OCI-LY3 (cell line): ENCODE results near the gene RAD21L1.
"Not testable (repeated sequence)": the region's sequence is repeated elsewhere in the genome, so short reads cannot be mapped to it uniquely, and the experiment has no call there.

ENCODE experiments used
- H2AFZ ChIP-seq: fragments of 200-600, 300-600 bp; shearing (Covaris generic); 2 replicates; pipeline ENCODE4 v1.6.0; 2014; ENCODE audit warnings: antibody characterized with exemption, low read depth, low read length
- H3K27ac ChIP-seq: fragments of 200-600, 300-600 bp; sonication (generic); 2 replicates; pipeline ENCODE4 v1.5.1; 2014; ENCODE audit warnings: mild to moderate bottlenecking, low read length, moderate library complexity, mixed read lengths
- H3K27me3 ChIP-seq: fragments of 200-600, 300-600 bp; sonication (generic); 2 replicates; pipeline ENCODE4 v1.6.1; 2014; ENCODE audit warnings: low read depth, low read length, mixed read lengths
- H3K36me3 ChIP-seq: fragments of 200-600, 300-600 bp; sonication (generic); replicated peaks from 2 replicates; pipeline ENCODE3; 2014; ENCODE audit warnings: low read depth, low read length, mixed read lengths
- H3K4me1 ChIP-seq: fragments of 300-600, 200-600 bp; sonication (generic); 2 replicates; pipeline ENCODE4 v1.6.1; 2014; ENCODE audit warnings: low read length, mixed read lengths
- H3K4me2 ChIP-seq: fragments of 200-600, 300-600 bp; sonication (generic); 2 replicates; pipeline ENCODE4 v1.6.1; 2014; ENCODE audit warnings: low read length, mixed read lengths
- H3K4me3 ChIP-seq: fragments of 300-600, 200-600 bp; sonication (generic); 2 replicates; pipeline ENCODE4 v1.5.1; 2014; ENCODE audit warnings: antibody characterized with exemption, mild to moderate bottlenecking, low read length, moderate library complexity
- H3K79me2 ChIP-seq: fragments of 300-600, 200-600 bp; shearing (Covaris generic); 2 replicates; pipeline ENCODE4 v1.6.1; 2014; ENCODE audit warnings: mild to moderate bottlenecking, low read length, mixed read lengths
- H3K9ac ChIP-seq: fragments of 300-600, 200-600 bp; shearing (Covaris generic); 2 replicates; pipeline ENCODE4 v1.6.0; 2014; ENCODE audit warnings: mild to moderate bottlenecking, low read length, moderate library complexity
- H3K9me3 ChIP-seq: fragments of 200-600, 300-600 bp; shearing (Covaris generic); 2 replicates; pipeline ENCODE4 v1.6.1; 2014; ENCODE audit warnings: low read length, mixed read lengths; ENCODE audit not compliant: insufficient read depth
- H4K20me1 ChIP-seq: fragments of 200-600, 300-600 bp; sonication (generic); 2 replicates; pipeline ENCODE4 v1.6.1; 2016; ENCODE audit warnings: low read length, mixed read lengths; ENCODE audit not compliant: insufficient read depth
- EZH2phosphoT487 ChIP-seq: fragments of 200-600 bp; shearing (Covaris generic); IDR thresholded peaks from 2 replicates; pipeline ENCODE4 v1.6.1; 2018; ENCODE audit warnings: antibody characterized with exemption, mixed run types, low read depth
- TF ChIP-seq, protein P1 (sequence below): fragments of 200-600, 300-600 bp; sonication (generic); IDR thresholded peaks from 2 replicates; pipeline ENCODE4 v1.5.1; 2014; ENCODE audit warnings: antibody characterized with exemption, low read length, low read depth

The RAD21L1 gene

DNA sequence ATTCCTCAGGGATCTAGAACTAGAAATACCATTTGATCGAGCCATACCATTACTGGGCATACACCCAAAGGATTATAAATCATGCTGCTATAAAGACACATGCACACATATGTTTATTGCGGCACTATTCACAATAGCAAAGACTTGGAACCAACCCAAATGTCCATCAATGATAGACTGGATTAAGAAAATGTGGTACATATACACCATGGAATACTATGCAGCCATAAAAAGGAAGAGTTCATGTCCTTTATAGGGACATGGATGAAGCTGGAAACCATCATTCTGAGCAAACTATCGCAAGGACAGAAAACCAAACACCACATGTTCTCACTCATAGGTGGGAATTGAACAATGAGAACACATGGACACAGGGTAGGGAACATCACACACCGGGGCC lies 3.1 kb upstream of the RAD21L1 start:
- H2AFZ ChIP-seq, H3K4me2 ChIP-seq, H3K79me2 ChIP-seq, H3K27ac ChIP-seq, H4K20me1 ChIP-seq, H3K27me3 ChIP-seq, H3K4me3 ChIP-seq, H3K9me3 ChIP-seq, H3K4me1 ChIP-seq, H3K36me3 ChIP-seq, H3K9ac ChIP-seq: not testable (repeated sequence)

DNA sequence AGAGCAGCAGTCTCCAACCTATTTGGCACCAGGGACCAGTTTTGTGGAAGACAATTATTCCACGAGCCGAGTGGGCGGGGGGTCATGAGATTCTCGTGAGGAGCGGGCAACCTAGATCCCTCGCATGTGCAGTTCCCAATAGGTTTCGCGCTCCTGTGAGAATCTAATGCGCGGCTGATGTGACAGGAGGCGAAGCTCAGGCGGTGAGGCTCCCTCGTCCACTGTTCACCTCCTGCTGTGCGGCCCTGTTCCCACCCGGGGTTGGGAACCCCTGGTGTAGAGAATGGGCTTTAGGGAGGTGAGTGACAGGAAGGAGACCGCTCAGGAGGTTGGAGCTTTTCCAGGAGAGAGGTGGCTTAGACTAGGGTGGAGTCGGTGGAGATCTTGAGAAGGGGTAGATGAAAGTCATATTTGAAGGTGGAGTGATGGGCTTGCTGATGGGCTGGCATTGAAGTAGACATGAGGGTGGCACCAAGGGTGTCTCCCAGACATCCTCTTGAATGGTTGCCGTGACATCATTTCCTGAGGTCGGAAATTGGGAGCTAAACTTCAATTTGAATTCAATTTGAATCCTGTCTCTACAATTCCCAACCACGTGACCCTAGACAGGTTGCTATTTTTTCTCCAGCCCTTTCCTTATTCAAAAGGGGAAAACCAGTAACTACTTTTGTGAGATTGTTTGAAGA lies 1.5 kb upstream of the RAD21L1 start:
- H3K9ac ChIP-seq, result no peak overlapping the region
- no peak overlapping the region for H2AFZ ChIP-seq
- no peak overlapping the region for H3K4me3 ChIP-seq
- H3K27me3 ChIP-seq, result peaks cover 7% of the 10 kb centered on the region; the same call in 1 of the 2 replicates
- no peaks in the 10 kb centered on the region for H4K20me1 ChIP-seq
- no peak overlapping the region for H3K27ac ChIP-seq
- no peaks in the 10 kb centered on the region for H3K9me3 ChIP-seq
- no peaks in the 10 kb centered on the region for H3K36me3 ChIP-seq
- H3K4me1 ChIP-seq, result no peaks in the 10 kb centered on the region
- no peak overlapping the region for H3K4me2 ChIP-seq
- no peaks in the 10 kb centered on the region for H3K79me2 ChIP-seq
- TF ChIP-seq EZH2phosphoT487, result no peak
- TF ChIP-seq, protein P1, sequence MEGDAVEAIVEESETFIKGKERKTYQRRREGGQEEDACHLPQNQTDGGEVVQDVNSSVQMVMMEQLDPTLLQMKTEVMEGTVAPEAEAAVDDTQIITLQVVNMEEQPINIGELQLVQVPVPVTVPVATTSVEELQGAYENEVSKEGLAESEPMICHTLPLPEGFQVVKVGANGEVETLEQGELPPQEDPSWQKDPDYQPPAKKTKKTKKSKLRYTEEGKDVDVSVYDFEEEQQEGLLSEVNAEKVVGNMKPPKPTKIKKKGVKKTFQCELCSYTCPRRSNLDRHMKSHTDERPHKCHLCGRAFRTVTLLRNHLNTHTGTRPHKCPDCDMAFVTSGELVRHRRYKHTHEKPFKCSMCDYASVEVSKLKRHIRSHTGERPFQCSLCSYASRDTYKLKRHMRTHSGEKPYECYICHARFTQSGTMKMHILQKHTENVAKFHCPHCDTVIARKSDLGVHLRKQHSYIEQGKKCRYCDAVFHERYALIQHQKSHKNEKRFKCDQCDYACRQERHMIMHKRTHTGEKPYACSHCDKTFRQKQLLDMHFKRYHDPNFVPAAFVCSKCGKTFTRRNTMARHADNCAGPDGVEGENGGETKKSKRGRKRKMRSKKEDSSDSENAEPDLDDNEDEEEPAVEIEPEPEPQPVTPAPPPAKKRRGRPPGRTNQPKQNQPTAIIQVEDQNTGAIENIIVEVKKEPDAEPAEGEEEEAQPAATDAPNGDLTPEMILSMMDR, result no peak

DNA sequence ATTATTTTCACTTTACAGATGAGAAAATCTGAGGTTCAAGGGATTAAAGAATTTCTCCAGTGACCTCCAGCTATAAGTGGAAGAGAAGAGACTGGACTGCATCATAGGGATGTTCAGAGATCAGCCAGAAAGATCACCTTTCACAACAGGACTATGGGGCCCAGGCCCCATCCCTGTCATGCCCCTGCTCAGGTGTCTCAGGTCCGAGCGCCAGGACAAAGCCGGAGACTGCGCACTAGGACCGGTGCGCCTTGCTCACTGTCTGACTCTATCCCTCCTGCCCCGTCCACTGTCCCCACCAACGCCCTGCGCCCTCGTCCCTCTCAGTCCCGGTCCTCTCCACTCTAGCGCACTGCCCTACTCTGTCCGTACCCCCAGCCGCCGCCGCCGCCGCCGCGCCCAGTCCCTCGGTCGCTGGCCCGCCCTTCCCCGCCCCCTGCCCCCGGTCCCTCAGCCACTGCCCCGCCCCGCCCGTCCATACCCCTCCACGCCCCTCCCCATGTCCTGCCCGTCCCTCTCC lies 521 bp upstream of the RAD21L1 start:
- H3K79me2 ChIP-seq, result no peaks in the 10 kb centered on the region
- H3K36me3 ChIP-seq, result no peaks in the 10 kb centered on the region
- no peak overlapping the region for H3K4me2 ChIP-seq
- H3K4me3 ChIP-seq, result no peak overlapping the region
- no peak overlapping the region for H2AFZ ChIP-seq
- no peaks in the 10 kb centered on the region for H3K9me3 ChIP-seq
- H3K27me3 ChIP-seq, result peaks cover 14% of the 10 kb centered on the region
- H3K4me1 ChIP-seq, result no peaks in the 10 kb centered on the region
- TF ChIP-seq, protein P1, result no peak
- TF ChIP-seq EZH2phosphoT487, result no peak
- no peaks in the 10 kb centered on the region for H4K20me1 ChIP-seq
- H3K27ac ChIP-seq, result no peak overlapping the region
- no peak overlapping the region for H3K9ac ChIP-seq

DNA sequence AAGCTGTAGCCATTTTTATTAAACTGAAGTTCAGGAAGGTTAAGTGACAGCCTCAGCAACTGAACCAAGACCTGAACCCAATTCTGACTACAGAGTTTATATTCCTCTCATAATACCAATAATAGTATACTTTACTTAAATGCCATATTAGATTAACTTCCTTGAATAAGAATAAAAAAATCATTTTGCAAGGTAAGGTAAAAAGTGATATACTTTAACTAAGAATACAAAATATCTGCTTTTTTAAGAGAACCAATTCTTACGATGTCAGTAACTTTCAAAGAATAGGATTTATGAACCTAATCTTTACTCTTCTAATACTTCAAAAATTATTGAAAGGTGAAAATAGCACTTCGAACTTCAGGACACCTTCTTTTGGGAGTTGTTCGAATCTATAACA lies 3.7 kb downstream of the RAD21L1 start:
- no peaks in the 10 kb centered on the region for H3K79me2 ChIP-seq
- no peak overlapping the region for H3K4me2 ChIP-seq
- peaks cover 16% of the 10 kb centered on the region for H3K4me1 ChIP-seq
- no peaks in the 10 kb centered on the region for H3K36me3 ChIP-seq
- TF ChIP-seq, protein P1, result no peak
- no peak for TF ChIP-seq EZH2phosphoT487
- H3K27ac ChIP-seq, result no peak overlapping the region
- H3K9ac ChIP-seq, result no peak overlapping the region
- no peaks in the 10 kb centered on the region for H3K9me3 ChIP-seq
- H4K20me1 ChIP-seq, result no peaks in the 10 kb centered on the region
- H3K4me3 ChIP-seq, result no peak overlapping the region
- H3K27me3 ChIP-seq, result peaks cover 19% of the 10 kb centered on the region
- no peak overlapping the region for H2AFZ ChIP-seq
